HCT116 (cell line): ENCODE results near the gene DPM2. TPM values are rescaled to one million over a fixed set of nuclear protein-coding genes. Genes with fewer than 3 reads are reported as not detected.

Experiments
- ATAC-seq: fragments of 200-7000 bp; cut with Tn5 transposase; 2 replicates; pipeline ENCODE4 v1.9.1; 2020; ENCODE audit warnings: mild to moderate bottlenecking, moderate library complexity
- BruUV-seq: library from RNA; stranded (reverse); fragments of 400-500 nt; replicated peaks from 2 replicates; lab custom pipeline; 2021; lab: Mats Ljungman, UMichigan
- CTCF ChIA-PET: fragments of 300-600 bp; sonication (Branson Sonifier 250); formaldehyde crosslinking; loops from one replicate; lab custom pipeline; 2021; ENCODE audit warnings: antibody characterized with exemption; lab: Charles Lee
- POLR2A ChIA-PET: fragments of 300-600, 350-600 bp; sonication (Branson Sonifier 250); formaldehyde crosslinking; loops from one replicate; lab custom pipeline; 2021; ENCODE audit warnings: antibody characterized with exemption; lab: Charles Lee
- RAD21 ChIA-PET, 2 experiments: fragments of 300-600 bp; sonication (Branson Sonifier 250); formaldehyde crosslinking; loops; one replicate each; lab custom pipeline; 2023; ENCODE audit warnings: low total read pairs in 2 of 2; ENCODE audit not compliant: uncharacterized antibody in 2 of 2, unreplicated experiment in 2 of 2, low non-redundant PET in 1 of 2; lab: Charles Lee
- DNase-seq: peaks from one replicate; pipeline ENCODE4 v3.0.0-alpha.2; 2010; ENCODE audit warnings: low read depth, low spot score
- H2AFZ ChIP-seq: fragments of 200-600 bp; shearing (Covaris generic), sonication (generic); 2 replicates; pipeline ENCODE4 v1.6.1; 2017; ENCODE audit warnings: low read depth, mixed run types, mixed read lengths, antibody characterized with exemption, low read length; ENCODE audit not compliant: poor library complexity, severe bottlenecking
- H3K27ac ChIP-seq: 2 replicates; pipeline ENCODE4 v1.5.1; 2012; ENCODE audit warnings: low read depth, low read length
- H3K27me3 ChIP-seq: fragments of 200-600 bp; sonication (generic); 2 replicates; pipeline ENCODE4 v1.6.1; 2016; ENCODE audit warnings: mixed run types, low read length, mixed read lengths; ENCODE audit not compliant: insufficient read depth
- H3K36me3 ChIP-seq, 2 experiments: fragments of 200-500 bp in 1 of 2; fragments of 200-600 bp in 1 of 2; sonication (Bioruptor generic) in 1 of 2; sonication (generic) in 1 of 2; 2 replicates each; pipeline versions ENCODE4 v1.5.1 to v1.6.1; 2014 to 2016; ENCODE audit warnings: low read length in 2 of 2, inconsistent platforms in 1 of 2, mixed read lengths in 1 of 2, mixed run types in 1 of 2; ENCODE audit not compliant: insufficient read depth in 2 of 2, control insufficient read depth in 1 of 2
- H3K4me1 ChIP-seq, 2 experiments: fragments of 200-600 bp in 1 of 2; sonication (generic) in 1 of 2; 2 replicates each; pipeline versions ENCODE4 v1.5.1 to v1.6.1; 2012 to 2017; ENCODE audit warnings: low read length in 2 of 2, inconsistent platforms in 1 of 2, mild to moderate bottlenecking in 1 of 2, mixed read lengths in 1 of 2, mixed run types in 1 of 2, moderate library complexity in 1 of 2; ENCODE audit not compliant: insufficient read depth in 2 of 2, control insufficient read depth in 1 of 2
- H3K4me2 ChIP-seq: fragments of 200-600 bp; sonication (generic); 2 replicates; pipeline ENCODE4 v1.6.1; 2017; ENCODE audit warnings: mixed run types, low read length, mixed read lengths
- H3K4me3 ChIP-seq, 2 experiments: fragments of 200-600 bp in 1 of 2; sonication (generic) in 1 of 2; replicated peaks in 1 of 2; 2 replicates each; pipeline ENCODE4 v1.5.1; 2011 to 2016; ENCODE audit warnings: low read length in 2 of 2, control low read depth in 1 of 2, low read depth in 1 of 2, mild to moderate bottlenecking in 1 of 2, mixed read lengths in 1 of 2, mixed run types in 1 of 2
- H3K79me2 ChIP-seq: fragments of 200-600 bp; sonication (generic); 2 replicates; pipeline ENCODE4 v1.6.1; 2017; ENCODE audit warnings: mild to moderate bottlenecking, mixed run types, low read length, moderate library complexity, mixed read lengths; ENCODE audit not compliant: insufficient read depth
- H3K9ac ChIP-seq: fragments of 200-600 bp; sonication (generic); 2 replicates; pipeline ENCODE4 v1.6.1; 2016; ENCODE audit warnings: low read length, mixed read lengths
- H3K9me2 ChIP-seq: fragments of 200-600 bp; sonication (generic), shearing (Covaris generic); 2 replicates; pipeline ENCODE4 v1.6.1; 2017; ENCODE audit warnings: mixed run types, mild to moderate bottlenecking, moderate library complexity; ENCODE audit not compliant: insufficient read depth
- H3K9me3 ChIP-seq, 2 experiments: fragments of 200-500 bp in 1 of 2; fragments of 200-600 bp in 1 of 2; sonication (Bioruptor generic) in 1 of 2; sonication (generic) in 1 of 2; 2 replicates each; pipeline ENCODE4 v1.6.1; 2014 to 2017; ENCODE audit warnings: low read length in 2 of 2, mixed read lengths in 2 of 2, inconsistent platforms in 1 of 2, low read depth in 1 of 2, mild to moderate bottlenecking in 1 of 2, mixed run types in 1 of 2, moderate library complexity in 1 of 2; ENCODE audit not compliant: control insufficient read depth in 1 of 2, insufficient read depth in 1 of 2
- H4K20me1 ChIP-seq: fragments of 200-600 bp; sonication (generic), shearing (Covaris generic); 2 replicates; pipeline ENCODE4 v1.6.1; 2017; ENCODE audit warnings: mixed run types, mild to moderate bottlenecking, moderate library complexity; ENCODE audit not compliant: insufficient read depth
- CEBPB ChIP-seq: IDR thresholded peaks from 2 replicates; pipeline ENCODE4 v1.6.1; 2012; ENCODE audit warnings: low read depth
- EGR1 ChIP-seq: IDR thresholded peaks from 2 replicates; pipeline ENCODE4 v1.6.1; 2012; ENCODE audit warnings: low read depth
- EZH2 ChIP-seq: fragments of 200-600 bp; sonication (generic); IDR thresholded peaks from 2 replicates; pipeline ENCODE4 v1.6.1; 2017; ENCODE audit warnings: antibody characterized with exemption, mixed run types
- SP1 ChIP-seq: IDR thresholded peaks from 2 replicates; pipeline ENCODE4 v1.6.1; 2012; ENCODE audit warnings: low read depth
- ZFX ChIP-seq: fragments of 450-650 bp; IDR thresholded peaks from 2 replicates; pipeline ENCODE4 v1.6.1; 2017
- ZNF274 ChIP-seq: fragments of 200-500 bp; sonication (Bioruptor generic); IDR thresholded peaks from 2 replicates; pipeline ENCODE4 v1.6.1; 2014; ENCODE audit warnings: mild to moderate bottlenecking, low read depth, low read length, inconsistent platforms
- intact Hi-C: fragments of 100-400 bp; cut with micrococcal nuclease; formaldehyde crosslinking; loops from 2 replicates; pipeline ENCODE4 v1.10.0; 2022
- total RNA-seq: library from RNA; stranded (reverse); gene quantifications from one replicate; pipeline ENCODE4 v1.2.1, GENCODE V29; 2021; ENCODE audit not compliant: unreplicated experiment
- TF ChIP-seq, protein P1 (sequence below): IDR thresholded peaks from 2 replicates; pipeline ENCODE4 v1.6.1; 2012
- TF ChIP-seq, protein P2 (sequence below): IDR thresholded peaks from 2 replicates; pipeline ENCODE4 v1.6.1; 2011; ENCODE audit warnings: mild to moderate bottlenecking, low read length, moderate library complexity; ENCODE audit not compliant: insufficient replicate concordance; ENCODE audit errors: extremely low read depth

The DPM2 gene
- total RNA-seq, 1 experiment from 2014 or later, result 54.6 TPM

DNA sequence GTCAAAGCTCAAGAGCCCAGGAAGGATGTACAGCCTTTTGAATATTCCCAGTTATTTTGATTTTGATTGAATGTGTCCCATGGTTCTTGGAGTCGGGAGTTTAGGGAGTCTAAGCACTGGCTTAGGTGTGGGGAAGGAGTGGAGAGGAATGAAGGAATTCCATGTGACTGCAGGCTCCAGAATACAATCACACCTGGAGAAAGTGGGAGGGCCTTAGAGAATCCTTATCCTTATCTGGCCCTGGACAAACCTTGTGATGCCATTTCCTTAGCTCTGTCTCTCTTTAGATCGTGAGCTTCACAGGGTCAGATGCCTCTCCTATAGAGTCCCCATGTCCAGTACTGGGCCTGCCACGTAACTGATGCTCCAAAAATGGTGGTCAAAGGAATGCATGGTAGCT, 47.4 kb upstream of the DPM2 start (continued):
- no peak for TF ChIP-seq ZNF274
- TF ChIP-seq, protein P1, sequence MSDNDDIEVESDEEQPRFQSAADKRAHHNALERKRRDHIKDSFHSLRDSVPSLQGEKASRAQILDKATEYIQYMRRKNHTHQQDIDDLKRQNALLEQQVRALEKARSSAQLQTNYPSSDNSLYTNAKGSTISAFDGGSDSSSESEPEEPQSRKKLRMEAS, result no peak

DNA sequence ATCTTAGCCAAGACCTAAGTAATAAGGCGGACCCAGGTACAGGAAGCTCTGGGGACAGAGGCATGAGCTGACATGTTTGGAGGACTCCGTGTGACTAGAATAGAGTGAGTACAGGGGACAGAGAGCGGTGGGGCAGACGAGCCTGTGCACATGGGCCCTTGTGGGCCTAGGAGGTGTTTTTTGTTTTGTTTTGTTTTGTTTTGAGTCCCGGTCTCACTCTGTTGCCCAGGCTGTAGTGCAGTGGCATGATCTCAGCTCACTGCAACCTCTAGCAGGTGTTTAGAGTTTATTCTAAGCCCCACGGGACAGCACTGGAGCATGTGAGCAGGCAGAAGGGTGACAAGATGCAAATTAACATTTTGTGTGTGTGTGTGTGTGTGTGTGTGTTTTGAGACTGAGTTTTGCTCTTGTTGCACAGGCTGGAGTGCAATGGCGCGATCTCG, 46.2 kb upstream of the DPM2 start:
- no peaks in the 10 kb centered on the region for H4K20me1 ChIP-seq
- CTCF ChIA-PET, result no interaction called here
- no peak for TF ChIP-seq EGR1
- no peak for TF ChIP-seq ZNF274
- no peak for TF ChIP-seq CEBPB
- no peak for TF ChIP-seq EZH2
- TF ChIP-seq, protein P1, result no peak
- TF ChIP-seq ZFX, result no peak
- no peak for TF ChIP-seq SP1
- TF ChIP-seq, protein P2, sequence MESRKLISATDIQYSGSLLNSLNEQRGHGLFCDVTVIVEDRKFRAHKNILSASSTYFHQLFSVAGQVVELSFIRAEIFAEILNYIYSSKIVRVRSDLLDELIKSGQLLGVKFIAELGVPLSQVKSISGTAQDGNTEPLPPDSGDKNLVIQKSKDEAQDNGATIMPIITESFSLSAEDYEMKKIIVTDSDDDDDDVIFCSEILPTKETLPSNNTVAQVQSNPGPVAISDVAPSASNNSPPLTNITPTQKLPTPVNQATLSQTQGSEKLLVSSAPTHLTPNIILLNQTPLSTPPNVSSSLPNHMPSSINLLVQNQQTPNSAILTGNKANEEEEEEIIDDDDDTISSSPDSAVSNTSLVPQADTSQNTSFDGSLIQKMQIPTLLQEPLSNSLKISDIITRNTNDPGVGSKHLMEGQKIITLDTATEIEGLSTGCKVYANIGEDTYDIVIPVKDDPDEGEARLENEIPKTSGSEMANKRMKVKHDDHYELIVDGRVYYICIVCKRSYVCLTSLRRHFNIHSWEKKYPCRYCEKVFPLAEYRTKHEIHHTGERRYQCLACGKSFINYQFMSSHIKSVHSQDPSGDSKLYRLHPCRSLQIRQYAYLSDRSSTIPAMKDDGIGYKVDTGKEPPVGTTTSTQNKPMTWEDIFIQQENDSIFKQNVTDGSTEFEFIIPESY, result no peak
- TF ChIP-seq, all 23 proteins: peak for 0
- no peaks in the 10 kb centered on the region for H3K27me3 ChIP-seq
- H3K4me1 ChIP-seq, result peaks cover 16 to 37% of the 10 kb centered on the region in 2 experiments
- DNase-seq, result no peak
- H3K27ac ChIP-seq, result no peak overlapping the region
- RAD21 ChIA-PET, result no interaction called here
- H3K9ac ChIP-seq, result no peak overlapping the region
- no peaks in the 10 kb centered on the region for H3K36me3 ChIP-seq
- no peak overlapping the region for H3K4me2 ChIP-seq
- H3K4me3 ChIP-seq, result no peak overlapping the region
- H2AFZ ChIP-seq, result no peak overlapping the region
- no peak for ATAC-seq
- peaks cover 14% of the 10 kb centered on the region for H3K79me2 ChIP-seq
- POLR2A ChIA-PET, result no interaction called here
- intact Hi-C loops, result no loop called here
- no TSS peak for BruUV-seq
- no peaks in the 10 kb centered on the region for H3K9me3 ChIP-seq
- H3K9me2 ChIP-seq, result no peaks in the 10 kb centered on the region
